Measurements from ENCODE around the gene NPC1L1. TPM values are rescaled to one million over a fixed set of nuclear protein-coding genes. Genes with fewer than 3 reads are reported as not detected.

Gene NPC1L1
- total and polyA plus RNA-seq, 2 of the 13 experiments (the other 11 are each of a cell fraction or from before 2014, with no cell fraction given), result 4.8 to 14.5 TPM

GRCh38 chr7:44541028-44541869 is at the start of gene NPC1L1 (continued):
- TF ChIP-seq ZNF777 (CRISPR knock-in tag; IDR thresholded peaks at IDR 0.05) (no peak), ZNF703 (CRISPR knock-in tag; IDR thresholded peaks at IDR 0.05; ENCODE audit: borderline replicate concordance) (no peak), BCL6 (CRISPR knock-in tag; IDR thresholded peaks at IDR 0.05) (peak; percentile 64), ZC3H4 (CRISPR knock-in tag; IDR thresholded peaks at IDR 0.05; ENCODE audit: borderline replicate concordance) (no peak; the same call in 1 of the 2 replicates), PTBP1 (IDR thresholded peaks at IDR 0.05; ENCODE audit: low read depth, low read length, poor library complexity, severe bottlenecking) (peak; percentile 21), ZFP37 (CRISPR knock-in tag; IDR thresholded peaks at IDR 0.05; ENCODE audit: borderline replicate concordance) (peak; percentile 83; the same call in 1 of the 2 replicates), NONO (IDR thresholded peaks at IDR 0.05) (no peak), NONO (CRISPR knock-in tag; conservative IDR thresholded peaks at IDR 0.05) (peak; percentile 88), MBD4 (IDR thresholded peaks at IDR 0.05; ENCODE audit: borderline replicate concordance, low read length) (no peak), ZNF30 (CRISPR knock-in tag; IDR thresholded peaks at IDR 0.05) (no peak), ZSCAN20 (CRISPR knock-in tag; IDR thresholded peaks at IDR 0.05; ENCODE audit: borderline replicate concordance) (no peak), ZNF17 (CRISPR knock-in tag; IDR thresholded peaks at IDR 0.05) (no peak), THYN1 (CRISPR knock-in tag; IDR thresholded peaks at IDR 0.05; ENCODE audit: borderline replicate concordance, low read depth) (no peak), TBP (CRISPR knock-in tag; IDR thresholded peaks at IDR 0.05) (no peak), PRDM15 (CRISPR knock-in tag; IDR thresholded peaks at IDR 0.05) (peak; percentile 89), ZNF7 (CRISPR knock-in tag; IDR thresholded peaks at IDR 0.05) (no peak), GLI4 (CRISPR knock-in tag; IDR thresholded peaks at IDR 0.05; ENCODE audit: borderline replicate concordance) (no peak), SYNCRIP (IDR thresholded peaks at IDR 0.05; ENCODE audit: insufficient read depth, low read depth, low read length) (no peak), ZFP82 (CRISPR knock-in tag; IDR thresholded peaks at IDR 0.05; ENCODE audit: borderline replicate concordance) (no peak), HDAC2 (CRISPR knock-in tag; IDR thresholded peaks at IDR 0.05) (peak; percentile 82), ZMYM2 (CRISPR knock-in tag; IDR thresholded peaks at IDR 0.05) (no peak), FOXM1 (CRISPR knock-in tag; IDR thresholded peaks at IDR 0.05) (no peak), THAP11 (CRISPR knock-in tag; IDR thresholded peaks at IDR 0.05) (peak; percentile 72; the same call in 1 of the 2 replicates), TFE3 (CRISPR knock-in tag; IDR thresholded peaks at IDR 0.05) (0 out of 2 replicates have a peak, but pooled peaks have one; percentile 37), NCOA2 (CRISPR knock-in tag; IDR thresholded peaks at IDR 0.05) (peak; percentile 55)

Measured in HepG2 (cell line).